A549 (cell line): ENCODE data around the gene CAMSAP1.

ENCODE experiments used
- CBX8 ChIP-seq: fragments of 200-600 bp; sonication (generic); IDR thresholded peaks from 2 replicates; pipeline ENCODE4 v1.6.1; 2016
- CEBPB ChIP-seq, 2 experiments: fragments of >200 bp in 1 of 2; sonication (Bioruptor Twin) in 1 of 2; formaldehyde crosslinking in 1 of 2; IDR thresholded peaks; 2 replicates each; pipeline ENCODE4 v1.6.1; 2012 to 2016
- CTCF ChIP-seq: fragments of >200 bp; sonication (Bioruptor Twin); formaldehyde crosslinking; IDR thresholded peaks from 3 replicates; pipeline ENCODE4 v1.5.1; 2016
- JUN ChIP-seq, 2 experiments: fragments of >200 bp; sonication (Bioruptor Twin); formaldehyde crosslinking; IDR thresholded peaks; 2 replicates in 1 of 2; 3 replicates in 1 of 2; pipeline ENCODE4 v1.6.1; 2016 to 2017
- MAX ChIP-seq: IDR thresholded peaks from 2 replicates; pipeline ENCODE4 v1.6.1; 2012
- MYC ChIP-seq: IDR thresholded peaks from 2 replicates; pipeline ENCODE4 v1.6.1; 2012; ENCODE audit warnings: mild to moderate bottlenecking, inconsistent platforms, low read length, improper control_type of control experiment, borderline replicate concordance
- NR3C1 ChIP-seq: fragments of >200 bp; sonication (Bioruptor Twin); formaldehyde crosslinking; IDR thresholded peaks from 3 replicates; pipeline ENCODE4 v1.6.1; 2017
- PBX3 ChIP-seq: IDR thresholded peaks from 2 replicates; pipeline ENCODE4 v1.6.1; 2012
- POLR2A ChIP-seq: IDR thresholded peaks from 2 replicates; pipeline ENCODE4 v1.6.1; 2012; ENCODE audit warnings: mild to moderate bottlenecking, low read length
- POLR2AphosphoS2 ChIP-seq: conservative IDR thresholded peaks from 2 replicates; pipeline ENCODE4 v1.6.1; 2012; ENCODE audit warnings: low read length, improper control_type of control experiment, inconsistent platforms
- RFX5 ChIP-seq: fragments of 450-650 bp; IDR thresholded peaks from 2 replicates; pipeline ENCODE4 v1.7.1; 2014; ENCODE audit warnings: antibody characterized with exemption, mild to moderate bottlenecking, moderate library complexity
- SMC3 ChIP-seq: fragments of >200 bp; sonication (Bioruptor Twin); formaldehyde crosslinking; IDR thresholded peaks from 3 replicates; pipeline ENCODE4 v1.6.1; 2018; ENCODE audit warnings: inconsistent platforms
- USF2 ChIP-seq: fragments of 450-650 bp; IDR thresholded peaks from 2 replicates; pipeline ENCODE4 v1.6.1; 2014; ENCODE audit warnings: antibody characterized with exemption
- ZNF302 ChIP-seq: fragments of 250-450 bp; sonication (Bioruptor Pico); IDR thresholded peaks from 2 replicates; pipeline ENCODE4 v1.9.0; 2021; ENCODE audit warnings: inconsistent platforms, mild to moderate bottlenecking, moderate library complexity

- TF ChIP-seq MAX (no peak), RFX5 (no peak), POLR2AphosphoS2 (no peak), CTCF (no peak), CBX8 (no peak), NR3C1 (no peak), ZNF302 (CRISPR knock-in tag) (no peak), POLR2A (no peak), CEBPB (IDR thresholded peaks at IDR 0.05) (no peak), SMC3 (no peak), MYC (no peak), JUN (IDR thresholded peaks at IDR 0.05) (no peak), USF2 (no peak), PBX3 (no peak)
Measured at GRCh38 chr9:135920256-135920930, 13.0 kb upstream of the CAMSAP1 start.
